ENCODE results near the gene JOSD2. TPM values are rescaled to one million over a fixed set of nuclear protein-coding genes. Genes with fewer than 3 reads are reported as not detected.
A peak's percentile ranks its signal among the peaks of the same experiment; 100 is the strongest.

The JOSD2 gene
- total RNA-seq, 1 experiment from 2014 or later = 89.2 TPM

DNA sequence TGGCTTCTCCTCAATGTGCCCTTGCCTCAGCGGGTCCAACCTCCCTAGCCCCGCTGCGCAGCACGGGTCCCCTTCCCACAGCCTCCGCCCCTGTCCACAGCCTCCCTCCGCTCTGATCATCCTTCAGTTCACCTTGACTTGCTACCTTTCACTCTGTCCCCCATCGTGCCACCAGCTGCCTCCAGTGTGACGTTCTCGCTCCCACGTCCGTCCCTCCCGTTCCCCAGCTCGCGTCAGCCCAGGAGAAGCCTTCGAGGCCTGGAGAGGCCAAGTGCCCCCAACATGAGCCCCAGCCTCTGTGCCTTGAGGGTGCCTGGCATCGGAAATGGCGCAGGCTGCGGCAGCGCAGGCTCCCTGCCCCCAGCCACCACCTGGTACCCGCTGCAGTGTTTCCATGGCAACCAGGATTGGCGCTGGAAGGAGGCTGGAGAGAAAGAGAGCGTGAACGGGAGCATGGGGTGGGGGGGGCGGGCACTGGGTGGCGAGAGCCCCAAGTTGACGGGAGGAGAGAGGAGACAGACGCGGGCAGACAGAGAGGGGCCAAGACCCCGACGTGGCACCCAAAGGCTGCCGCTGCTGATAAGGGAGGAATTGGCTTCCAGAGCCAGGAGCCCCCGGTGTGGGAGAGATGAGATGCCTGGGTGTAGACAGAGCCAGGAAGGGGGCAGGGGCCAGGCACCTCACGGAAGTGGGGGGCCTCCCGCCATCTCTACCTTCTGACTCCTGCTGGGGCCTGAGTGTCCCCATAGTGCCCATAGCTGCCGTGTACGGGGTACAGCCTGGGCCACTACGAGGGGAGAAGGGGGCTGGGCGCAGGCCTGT is 3.6 kb upstream of the JOSD2 start:
- no peak for DNase-seq (ENCODE audit: low spot score)

- no peak for DNase-seq (ENCODE audit: low spot score)
Measured at GRCh38 chr19:50513746-50514345, 2.9 kb upstream of the JOSD2 start, which contains the start of gene ASPDH. Gene ASPDH, minus strand, starts transcription at chr19:50513913. Its CDS starts 90 bp downstream, at chr19:50513823.

GRCh38 chr19:50512999-50513745 is 2.2 kb upstream of the JOSD2 start:
- no peak for DNase-seq (ENCODE audit: low spot score)

- no peak for DNase-seq (ENCODE audit: low spot score)
Measured at GRCh38 chr19:50512112-50512998, 1.4 kb upstream of the JOSD2 start.

DNA sequence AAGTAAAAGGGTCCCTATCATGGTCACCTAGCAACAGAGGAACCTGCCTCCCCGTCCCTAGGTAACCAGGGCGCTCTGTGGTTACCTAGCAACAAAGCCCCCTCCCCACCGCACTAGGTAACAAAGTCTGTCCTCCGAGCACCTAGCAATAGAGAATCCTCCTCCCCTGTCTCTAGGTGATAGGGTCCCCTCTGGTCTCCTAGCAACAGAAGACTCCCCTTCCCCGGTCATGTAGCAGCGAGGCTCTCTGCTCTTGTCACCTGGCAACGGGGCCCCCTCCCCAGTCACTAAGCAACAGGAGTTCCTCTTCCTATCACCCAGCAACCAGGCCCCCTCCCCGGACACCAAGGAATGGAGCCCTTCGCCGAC is 307 bp downstream of the JOSD2 start:
- no peak for DNase-seq (ENCODE audit: low spot score)

GRCh38 chr19:50510121-50510670 is 795 bp downstream of the JOSD2 start:
- DNase-seq (ENCODE audit: low spot score) = no peak

- DNase-seq (ENCODE audit: low spot score) = no peak
Measured at GRCh38 chr19:50509366-50509765, 1.6 kb downstream of the JOSD2 start.

- DNase-seq (ENCODE audit: low spot score) = no peak
Measured at GRCh38 chr19:50508843-50509190, 2.2 kb downstream of the JOSD2 start.

GRCh38 chr19:50507376-50507775 is 3.6 kb downstream of the JOSD2 start:
- no peak for DNase-seq (ENCODE audit: low spot score)

DNA sequence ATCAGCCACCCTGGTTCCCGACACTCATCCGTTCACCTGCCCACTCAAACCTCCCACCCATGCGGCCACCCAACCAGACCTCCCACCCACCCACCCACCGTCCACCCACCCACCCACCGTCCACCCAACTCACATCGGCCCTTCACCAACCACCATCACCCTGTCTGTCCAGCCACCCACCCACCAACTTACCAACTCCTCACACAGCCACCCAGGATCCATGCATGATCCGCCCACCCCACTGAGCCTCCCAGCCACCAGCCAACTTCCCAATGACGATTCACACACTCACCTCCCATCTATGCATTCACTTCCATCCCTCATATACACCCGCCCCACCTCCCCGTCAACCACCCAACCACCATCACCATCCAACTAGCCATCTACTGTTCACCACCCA is 4.3 kb downstream of the JOSD2 start:
- DNase-seq (ENCODE audit: low spot score) = no peak

DNA sequence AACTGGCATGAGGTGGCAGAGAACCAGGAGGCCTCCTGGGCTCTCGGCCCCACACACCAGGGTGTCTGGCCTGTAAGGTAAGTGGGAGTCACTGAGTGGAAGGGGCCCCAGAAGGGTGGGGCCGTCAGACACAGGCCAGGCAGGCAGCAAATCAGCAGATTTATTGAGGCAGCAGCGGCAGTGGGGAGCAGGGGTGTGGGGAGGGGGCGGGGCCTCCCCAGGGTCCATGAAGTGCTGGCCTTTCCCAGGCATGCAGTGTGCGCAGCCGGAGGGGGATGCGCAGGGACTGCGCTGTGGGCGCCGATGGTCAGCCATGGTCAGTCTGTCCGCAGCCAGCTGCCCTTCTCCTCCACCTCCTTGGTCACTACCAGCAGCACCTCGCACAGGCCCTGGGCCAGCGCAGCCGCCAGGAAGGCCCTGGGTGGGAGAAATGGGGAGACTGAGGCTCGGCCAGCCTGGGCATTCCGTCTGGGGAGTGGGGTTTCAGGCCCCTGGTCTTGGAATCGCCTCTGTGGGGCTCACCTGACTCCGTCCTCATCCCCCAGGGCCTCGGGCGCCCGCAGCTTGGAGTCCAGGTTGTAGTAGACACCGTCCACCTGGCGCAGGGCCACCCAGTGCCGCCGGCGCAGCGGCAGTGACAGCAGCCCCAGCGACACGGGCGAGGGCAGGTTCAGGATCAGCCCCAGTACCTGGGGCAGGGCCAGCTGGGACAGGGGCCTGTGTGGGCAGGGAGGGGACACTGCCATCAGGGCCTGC is 5.0 kb downstream of the JOSD2 start:
- DNase-seq (ENCODE audit: low spot score) = no peak

GRCh38 chr19:50501568-50502475 is 9.2 kb downstream of the JOSD2 start:
- DNase-seq (ENCODE audit: low spot score) = no peak

GRCh38 chr19:50501186-50501567 is 9.8 kb downstream of the JOSD2 start:
- no peak for DNase-seq (ENCODE audit: low spot score)

DNA sequence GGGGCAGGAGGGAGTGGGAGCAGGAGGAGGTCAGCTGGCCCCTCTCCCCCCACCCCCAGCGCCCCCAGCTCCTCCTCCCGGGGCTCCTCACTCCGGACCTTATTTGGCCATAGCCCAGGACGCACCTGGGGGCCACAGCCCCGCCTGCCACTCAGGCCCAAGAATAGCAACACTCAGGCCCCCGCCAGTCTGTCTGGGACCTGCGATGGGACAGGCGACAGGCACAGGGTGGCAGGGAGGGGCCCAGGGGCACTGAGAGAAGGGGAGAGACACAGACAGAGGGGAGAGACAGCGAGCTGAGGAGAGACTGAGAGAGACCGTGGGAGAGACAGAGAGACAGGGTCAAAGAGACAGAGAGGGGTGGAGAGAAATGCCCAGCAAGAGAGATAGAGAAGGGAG is 10.2 kb downstream of the JOSD2 start:
- DNase-seq (ENCODE audit: low spot score) = no peak

- peak; percentile 61 for DNase-seq (ENCODE audit: low spot score)
Measured at GRCh38 chr19:50500060-50500752, 10.8 kb downstream of the JOSD2 start.

- no peak for DNase-seq (ENCODE audit: low spot score)
Measured at GRCh38 chr19:50498219-50499056, 12.6 kb downstream of the JOSD2 start.

DNA sequence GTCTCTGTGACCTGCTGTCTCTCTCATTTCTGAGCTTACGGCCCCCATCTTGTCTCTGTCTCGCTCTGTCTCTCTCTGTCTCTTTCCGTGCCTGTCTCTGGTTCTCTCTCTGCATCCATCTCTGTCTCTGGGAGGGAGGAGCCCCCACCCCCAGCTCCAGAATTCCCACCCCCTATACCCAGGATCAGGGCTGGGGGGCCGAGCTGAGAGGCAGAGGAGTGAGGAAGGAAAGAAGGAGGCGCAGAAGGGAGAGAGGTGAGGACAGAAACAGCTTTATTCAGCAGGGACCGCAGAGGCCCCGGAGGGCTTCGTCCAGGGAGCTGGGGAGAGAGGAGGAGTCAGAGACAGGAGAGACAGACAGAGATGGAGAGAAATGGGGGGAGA is 14.0 kb downstream of the JOSD2 start:
- DNase-seq (ENCODE audit: low spot score) = peak; percentile 30
